Brain microvascular endothelial cell (primary cell): ENCODE results near the gene PKNOX2.

Experiments used
- DNase-seq: peaks from one replicate; pipeline ENCODE4 v3.0.0-alpha.2; 2020
- H3K27ac ChIP-seq: fragments of 250-450 bp; sonication (Bioruptor Pico); 2 replicates; pipeline ENCODE4 v1.5.1; 2020; ENCODE audit warnings: mild to moderate bottlenecking, moderate library complexity
- H3K27me3 ChIP-seq: fragments of 250-450 bp; sonication (Bioruptor Pico); replicated peaks from 2 replicates; pipeline ENCODE4 v1.5.1; 2020; ENCODE audit warnings: mild to moderate bottlenecking
- H3K36me3 ChIP-seq: fragments of 250-450 bp; sonication (Bioruptor Pico); replicated peaks from 2 replicates; pipeline ENCODE4 v1.5.1; 2020; ENCODE audit warnings: mild to moderate bottlenecking
- H3K4me3 ChIP-seq: 2 replicates; pipeline ENCODE4 v1.5.1; 2011; ENCODE audit warnings: low read depth, mild to moderate bottlenecking, control low read depth, low read length, moderate library complexity
- in situ Hi-C: cut with HindIII; loops from 2 replicates; pipeline ENCODE4 v1.10.0; 2017; ENCODE audit warnings: low sequenced_read_pairs, low pct_ligation_motif_present
- TF ChIP-seq, protein P1 (sequence below): IDR thresholded peaks from 2 replicates; pipeline ENCODE4 v1.5.1; 2011; ENCODE audit warnings: low read depth, mild to moderate bottlenecking, moderate library complexity, low read length, control low read depth, inconsistent platforms; ENCODE audit errors: missing control alignments

The PKNOX2 gene

DNA sequence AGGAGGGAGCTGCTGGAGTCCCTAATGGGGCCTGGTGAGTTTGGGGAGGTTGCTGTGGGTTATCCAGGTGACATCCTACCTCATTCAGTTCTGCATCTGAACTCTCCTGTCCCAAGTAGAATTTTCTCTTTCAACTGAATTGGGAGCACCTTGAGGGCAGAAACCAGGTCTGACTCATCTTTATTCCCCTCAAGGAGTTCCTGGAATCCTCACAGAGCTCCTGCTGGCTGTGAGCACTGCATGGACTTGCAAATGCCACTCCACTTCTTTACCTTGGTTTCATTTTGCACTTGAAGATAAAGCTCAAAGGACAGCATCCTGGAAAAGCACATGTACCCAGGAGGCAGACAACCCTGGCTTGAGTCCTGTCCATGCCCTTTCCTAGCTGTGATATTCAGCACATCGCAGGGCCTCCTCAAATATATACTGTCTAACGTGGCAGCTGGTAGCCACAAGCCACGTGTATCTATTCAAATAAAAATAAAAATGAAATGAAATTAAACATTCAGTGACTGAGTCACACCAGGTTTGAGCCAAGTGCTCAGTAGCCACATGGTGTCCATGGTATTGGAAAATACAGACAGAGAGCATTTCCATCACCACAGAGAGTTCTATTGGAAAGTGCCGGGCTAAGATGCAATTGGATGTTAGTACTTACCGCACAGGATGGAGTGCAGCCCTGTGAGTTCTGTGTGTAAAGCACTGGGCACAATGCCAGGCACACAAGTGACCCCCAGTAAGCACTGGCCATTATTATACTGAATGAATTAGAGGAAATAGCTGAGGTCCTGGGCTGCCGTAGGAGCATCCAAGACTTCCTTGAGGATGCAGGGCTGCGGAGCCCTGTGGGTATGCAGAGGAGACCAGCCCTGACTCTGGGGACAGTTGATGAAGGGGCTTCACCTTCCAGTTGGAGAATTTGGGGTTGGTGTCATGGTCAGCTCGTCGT, 149.0 kb downstream of the PKNOX2 start:
- Histone ChIP-seq H3K27me3 (no peaks in the 10 kb centered on the region), H3K36me3 (no peaks in the 10 kb centered on the region), H3K4me3 (no peak overlapping the region), H3K27ac (no peak overlapping the region)
- in situ Hi-C loops, result no loop called here
- DNase-seq, result no peak
- TF ChIP-seq, protein P1, sequence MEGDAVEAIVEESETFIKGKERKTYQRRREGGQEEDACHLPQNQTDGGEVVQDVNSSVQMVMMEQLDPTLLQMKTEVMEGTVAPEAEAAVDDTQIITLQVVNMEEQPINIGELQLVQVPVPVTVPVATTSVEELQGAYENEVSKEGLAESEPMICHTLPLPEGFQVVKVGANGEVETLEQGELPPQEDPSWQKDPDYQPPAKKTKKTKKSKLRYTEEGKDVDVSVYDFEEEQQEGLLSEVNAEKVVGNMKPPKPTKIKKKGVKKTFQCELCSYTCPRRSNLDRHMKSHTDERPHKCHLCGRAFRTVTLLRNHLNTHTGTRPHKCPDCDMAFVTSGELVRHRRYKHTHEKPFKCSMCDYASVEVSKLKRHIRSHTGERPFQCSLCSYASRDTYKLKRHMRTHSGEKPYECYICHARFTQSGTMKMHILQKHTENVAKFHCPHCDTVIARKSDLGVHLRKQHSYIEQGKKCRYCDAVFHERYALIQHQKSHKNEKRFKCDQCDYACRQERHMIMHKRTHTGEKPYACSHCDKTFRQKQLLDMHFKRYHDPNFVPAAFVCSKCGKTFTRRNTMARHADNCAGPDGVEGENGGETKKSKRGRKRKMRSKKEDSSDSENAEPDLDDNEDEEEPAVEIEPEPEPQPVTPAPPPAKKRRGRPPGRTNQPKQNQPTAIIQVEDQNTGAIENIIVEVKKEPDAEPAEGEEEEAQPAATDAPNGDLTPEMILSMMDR, result no peak

DNA sequence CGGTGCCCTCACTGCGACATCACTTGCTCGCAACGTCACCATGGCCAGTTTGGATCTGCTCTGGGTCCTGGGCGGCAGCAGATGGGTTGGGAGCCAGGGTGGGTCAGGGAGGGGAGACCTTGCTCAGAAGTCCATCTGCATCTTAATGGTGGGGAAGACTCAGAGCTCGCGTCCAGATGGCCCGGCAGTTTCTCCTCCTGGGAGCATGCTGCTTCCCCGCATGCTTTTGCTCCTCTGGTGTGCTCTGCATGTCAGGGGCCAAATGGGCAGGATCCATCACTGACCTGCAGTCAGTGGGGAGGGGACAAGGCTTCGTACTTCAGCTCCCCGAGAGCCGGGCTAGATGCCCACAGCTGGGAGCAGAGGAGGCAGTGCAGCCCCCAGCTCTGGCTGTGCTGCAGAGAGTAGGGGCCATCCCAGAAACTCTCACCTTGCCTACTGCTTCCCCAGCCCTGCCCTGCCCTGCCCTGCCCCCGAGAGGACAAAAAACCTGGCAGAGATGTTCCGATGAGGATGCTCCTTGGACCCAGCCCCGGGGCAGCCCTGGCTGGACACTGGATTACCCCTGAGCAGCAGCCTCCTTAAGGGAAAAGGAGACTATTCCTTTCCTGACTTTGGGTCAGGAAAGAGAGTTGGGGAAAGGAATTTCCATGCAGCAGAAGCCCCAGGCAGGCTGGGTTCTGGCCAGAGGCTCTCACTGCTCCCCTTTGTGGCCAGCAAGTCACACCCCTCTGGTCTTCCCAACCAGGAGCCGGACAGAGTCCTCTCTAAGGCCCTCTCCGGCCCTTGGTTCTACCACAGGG, 149.9 kb downstream of the PKNOX2 start:
- Histone ChIP-seq H3K36me3 (no peaks in the 10 kb centered on the region), H3K27ac (no peak overlapping the region), H3K27me3 (no peaks in the 10 kb centered on the region), H3K4me3 (no peak overlapping the region)
- no peak for DNase-seq
- TF ChIP-seq, protein P1, result no peak
- in situ Hi-C loops, result no loop called here

DNA sequence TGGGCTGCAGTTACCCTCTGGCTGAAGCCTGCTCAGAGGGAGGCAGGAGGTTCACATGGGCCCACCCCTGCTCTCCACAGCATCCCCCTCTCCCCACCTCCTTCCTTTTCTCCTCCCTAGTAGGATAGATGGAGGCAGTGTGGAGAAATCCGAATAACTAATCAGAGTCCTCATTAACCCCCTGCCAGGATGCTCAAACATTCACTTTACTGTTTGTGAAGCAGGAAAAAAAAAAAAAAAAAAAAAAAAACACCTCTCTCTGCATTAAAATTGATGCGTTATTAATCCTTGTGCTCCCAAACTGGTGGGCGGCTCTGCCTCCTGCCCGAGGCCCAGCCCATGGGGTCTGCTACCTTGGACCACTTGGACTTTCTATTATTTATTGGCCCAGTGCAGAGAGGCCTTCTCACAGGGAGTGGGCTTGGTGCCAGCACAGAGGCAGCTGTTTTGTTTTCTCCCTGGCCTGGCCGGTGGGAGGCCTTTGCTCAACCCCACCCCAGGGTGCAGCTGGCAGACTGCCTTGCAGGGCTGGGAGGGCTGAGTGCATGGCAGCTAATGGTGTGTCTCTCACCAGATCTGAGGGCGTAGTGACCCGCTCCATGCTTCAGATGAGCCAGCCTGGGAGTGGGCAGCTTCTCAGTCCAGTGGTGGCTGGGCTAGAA, 150.7 kb downstream of the PKNOX2 start:
- no peak overlapping the region for H3K4me3 ChIP-seq
- no peaks in the 10 kb centered on the region for H3K36me3 ChIP-seq
- TF ChIP-seq, protein P1, result no peak
- in situ Hi-C loops, result no loop called here
- no peaks in the 10 kb centered on the region for H3K27me3 ChIP-seq
- no peak overlapping the region for H3K27ac ChIP-seq
- peak; percentile 11 for DNase-seq

DNA sequence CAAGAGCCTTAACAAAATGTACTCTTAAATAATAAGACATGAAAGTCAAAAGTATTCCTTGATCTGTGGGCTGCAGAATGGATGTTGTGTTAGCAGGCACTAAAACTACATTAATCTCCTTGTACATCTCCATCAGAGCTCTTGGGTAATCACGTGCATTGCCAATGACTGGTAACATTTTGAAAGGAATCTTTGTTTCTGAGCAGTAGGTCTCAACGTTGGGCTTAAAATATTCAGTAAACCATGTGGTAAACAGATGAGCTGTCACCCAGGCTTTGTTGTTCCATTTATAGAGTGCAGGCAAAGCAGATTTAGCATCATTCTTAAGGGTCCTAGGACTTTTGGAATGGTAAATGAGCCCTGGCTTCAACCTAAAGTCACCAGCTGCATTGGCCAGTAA, 152.9 kb downstream of the PKNOX2 start:
- no peak for DNase-seq
- Histone ChIP-seq H3K27me3 (no peaks in the 10 kb centered on the region), H3K36me3 (no peaks in the 10 kb centered on the region), H3K4me3 (no peak overlapping the region), H3K27ac (no peak overlapping the region)
- in situ Hi-C loops, result no loop called here
- TF ChIP-seq, protein P1, result no peak

DNA sequence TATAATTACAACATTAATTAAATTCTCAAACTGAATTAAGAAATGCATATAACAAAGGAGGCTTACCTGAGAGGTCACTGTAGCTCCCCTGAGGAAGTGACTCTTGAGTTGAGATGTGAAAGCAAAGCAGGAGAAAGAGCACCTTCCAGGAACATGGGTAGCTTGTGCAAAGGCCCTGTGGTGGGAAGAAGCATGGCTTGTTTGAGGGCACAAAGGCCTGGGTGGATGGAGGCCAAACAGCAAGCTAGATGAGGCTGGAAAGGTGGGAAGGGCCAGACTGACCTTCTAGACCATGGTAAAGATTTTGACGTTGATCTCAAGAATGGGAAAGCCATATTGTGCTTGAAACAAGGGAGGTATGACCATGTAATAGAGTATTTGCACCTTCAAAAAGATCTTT, 155.1 kb downstream of the PKNOX2 start:
- in situ Hi-C loops, result no loop called here
- DNase-seq, result no peak
- Histone ChIP-seq H3K27ac (no peak overlapping the region), H3K36me3 (no peaks in the 10 kb centered on the region), H3K27me3 (no peaks in the 10 kb centered on the region), H3K4me3 (no peak overlapping the region)
- TF ChIP-seq, protein P1, result no peak
